Karpas-422 (cell line): Measurements from ENCODE around the gene CCL3. TPM values are rescaled to one million over a fixed set of nuclear protein-coding genes. Genes with fewer than 3 reads are reported as not detected.
"Not testable (repeated sequence)": the region's sequence is repeated elsewhere in the genome, so short reads cannot be mapped to it uniquely, and the experiment has no call there.

ENCODE experiments used
- DNase-seq: peaks from one replicate; pipeline ENCODE4 v3.0.0-alpha.2; 2015
- H2AFZ ChIP-seq: fragments of 200-600 bp; sonication (generic); 2 replicates; pipeline ENCODE4 v1.6.1; 2014; ENCODE audit warnings: antibody characterized with exemption, low read length, mixed read lengths
- H3K27ac ChIP-seq: fragments of 200-600 bp; sonication (generic); 2 replicates; pipeline ENCODE4 v1.5.1; 2014; ENCODE audit warnings: mild to moderate bottlenecking, low read length, moderate library complexity
- H3K27me3 ChIP-seq: fragments of 200-600 bp; sonication (generic); 2 replicates; pipeline ENCODE4 v1.6.1; 2014; ENCODE audit warnings: low read length, mixed read lengths
- H3K36me3 ChIP-seq: fragments of 200-600 bp; sonication (generic); 2 replicates; pipeline ENCODE4 v1.6.1; 2014; ENCODE audit warnings: low read length, mixed read lengths; ENCODE audit not compliant: insufficient read depth
- H3K4me1 ChIP-seq: fragments of 200-600 bp; sonication (generic); 2 replicates; pipeline ENCODE4 v1.6.1; 2014; ENCODE audit warnings: mild to moderate bottlenecking, low read length, mixed read lengths
- H3K4me2 ChIP-seq: fragments of 200-600 bp; sonication (generic); 2 replicates; pipeline ENCODE4 v1.6.1; 2014; ENCODE audit warnings: low read length, low read depth, mild to moderate bottlenecking; ENCODE audit not compliant: poor library complexity, severe bottlenecking
- H3K4me3 ChIP-seq: fragments of 200-600 bp; sonication (generic); 2 replicates; pipeline ENCODE4 v1.5.1; 2014; ENCODE audit warnings: mild to moderate bottlenecking, antibody characterized with exemption, low read length, mixed read lengths
- H3K79me2 ChIP-seq: fragments of 200-600 bp; sonication (generic); 2 replicates; pipeline ENCODE4 v1.6.1; 2014; ENCODE audit warnings: mild to moderate bottlenecking, low read length, mixed read lengths
- H3K9ac ChIP-seq: fragments of 200-600 bp; sonication (generic); 2 replicates; pipeline ENCODE4 v1.6.0; 2014; ENCODE audit warnings: low read length
- H3K9me2 ChIP-seq: fragments of 200-600 bp; sonication (generic), shearing (Covaris generic); replicated peaks from 2 replicates; pipeline ENCODE4 v1.6.0; 2014; ENCODE audit warnings: mild to moderate bottlenecking, low read length, moderate library complexity; ENCODE audit not compliant: insufficient read depth
- H3K9me3 ChIP-seq: fragments of 300-700, 200-600 bp; sonication (generic); 2 replicates; pipeline ENCODE4 v1.6.1; 2014; ENCODE audit warnings: low read length, mixed read lengths
- H4K20me1 ChIP-seq: fragments of 200-600 bp; sonication (generic); 2 replicates; pipeline ENCODE4 v1.6.1; 2014; ENCODE audit warnings: mild to moderate bottlenecking, antibody characterized with exemption, low read length, low read depth; ENCODE audit not compliant: insufficient read depth
- total RNA-seq: library from RNA; depleted of rRNA; stranded (reverse); fragments of >200 nt; shearing (Covaris generic); gene quantifications from 2 replicates; pipeline ENCODE4 v1.2.3, GENCODE V29; 2014; ENCODE audit warnings: low replicate concordance

The CCL3 gene
- total RNA-seq, 1 experiment from 2014 or later: not detected

DNA sequence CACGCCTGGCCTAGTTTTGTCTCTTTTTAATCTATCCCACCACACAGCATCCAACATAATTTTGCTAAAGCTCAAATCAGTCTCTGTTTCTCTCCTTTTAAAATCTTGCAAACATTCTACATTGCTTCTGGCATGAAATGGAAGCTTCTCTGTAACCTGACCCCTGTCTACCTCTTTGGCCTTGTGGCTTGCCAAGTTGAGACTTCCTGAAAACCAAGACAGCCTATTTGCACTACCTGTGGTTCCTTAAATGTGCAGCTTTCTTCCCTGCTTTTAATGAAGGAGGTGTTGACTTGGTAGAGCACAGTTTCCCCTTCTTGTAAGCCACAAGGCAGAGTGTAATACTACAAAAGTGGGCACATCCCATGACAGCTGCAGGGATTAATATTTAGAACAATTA lies 6.0 kb upstream of the CCL3 start:
- peak; percentile 73 for DNase-seq
- H3K4me1 ChIP-seq: peaks cover 40% of the 10 kb centered on the region
- H3K4me3 ChIP-seq: no peak overlapping the region

DNA sequence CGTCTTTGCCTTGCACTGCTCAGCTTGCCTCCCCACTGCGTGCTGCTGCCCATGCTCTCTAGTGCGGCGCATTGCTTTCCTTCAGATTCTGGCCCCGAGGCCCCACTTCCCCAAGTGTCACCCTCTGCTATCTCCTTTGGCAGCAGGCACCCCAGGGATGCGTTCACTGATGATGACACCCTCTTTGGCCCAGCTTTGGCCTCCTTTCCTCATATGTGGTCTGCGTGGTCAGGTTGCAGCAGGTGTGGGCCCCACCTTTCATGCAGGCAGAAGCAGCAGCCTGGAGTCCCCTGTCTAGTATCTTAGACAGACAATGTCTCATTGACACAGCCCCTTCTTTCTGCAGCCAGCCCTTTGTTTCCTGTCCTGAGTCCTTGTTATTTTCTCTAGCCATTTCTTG lies 4.8 kb upstream of the CCL3 start:
- H3K27ac ChIP-seq: no peak overlapping the region

More for the DNA sequence above, 6.0 kb upstream of the CCL3 start:
- no peak overlapping the region for H3K27ac ChIP-seq
- H3K36me3 ChIP-seq: no peaks in the 10 kb centered on the region
- H3K79me2 ChIP-seq: no peaks in the 10 kb centered on the region
- H2AFZ ChIP-seq: no peak overlapping the region
- H3K9me2 ChIP-seq: no peaks in the 10 kb centered on the region
- peak overlapping the region; percentile 39 for H3K4me2 ChIP-seq
- no peaks in the 10 kb centered on the region for H3K9me3 ChIP-seq
- H3K27me3 ChIP-seq: no peaks in the 10 kb centered on the region
- no peak overlapping the region for H3K9ac ChIP-seq
- no peaks in the 10 kb centered on the region for H4K20me1 ChIP-seq

DNA sequence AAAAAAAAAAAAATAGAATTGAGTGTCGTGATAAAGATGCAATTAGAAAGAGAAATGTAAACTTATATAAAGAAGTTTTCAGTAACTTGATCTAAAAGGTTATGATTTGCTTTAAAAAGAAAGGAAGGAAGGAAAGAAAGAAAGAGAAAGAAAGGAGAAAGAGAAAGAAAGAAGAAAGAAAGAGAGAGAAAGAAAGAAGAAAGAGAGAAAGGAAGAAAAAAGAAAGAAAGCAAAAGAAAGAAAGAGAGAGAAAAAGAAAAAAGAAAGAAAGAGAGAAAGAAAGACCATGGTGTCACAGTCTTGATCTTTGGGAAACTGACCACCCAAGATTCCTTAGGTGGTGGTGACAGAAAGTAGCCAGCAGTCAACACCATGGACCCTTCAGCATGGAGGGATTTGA lies 4.3 kb upstream of the CCL3 start:
- no peak overlapping the region for H3K4me2 ChIP-seq
- no peaks in the 10 kb centered on the region for H3K36me3 ChIP-seq
- no peak overlapping the region for H3K27ac ChIP-seq
- H3K4me1 ChIP-seq: peaks cover 50% of the 10 kb centered on the region
- no peaks in the 10 kb centered on the region for H3K9me3 ChIP-seq
- DNase-seq: no peak
- no peak overlapping the region for H3K9ac ChIP-seq
- no peaks in the 10 kb centered on the region for H4K20me1 ChIP-seq
- H2AFZ ChIP-seq: no peak overlapping the region
- no peaks in the 10 kb centered on the region for H3K27me3 ChIP-seq
- H3K79me2 ChIP-seq: no peaks in the 10 kb centered on the region
- H3K9me2 ChIP-seq: no peaks in the 10 kb centered on the region
- H3K4me3 ChIP-seq: no peak overlapping the region

More for the DNA sequence above, 4.8 kb upstream of the CCL3 start:
- H3K9ac ChIP-seq: no peak overlapping the region
- H2AFZ ChIP-seq: no peak overlapping the region
- H3K79me2 ChIP-seq: no peaks in the 10 kb centered on the region
- no peaks in the 10 kb centered on the region for H3K27me3 ChIP-seq
- no peak overlapping the region for H3K4me3 ChIP-seq
- no peaks in the 10 kb centered on the region for H3K36me3 ChIP-seq
- peaks cover 45% of the 10 kb centered on the region for H3K4me1 ChIP-seq
- H4K20me1 ChIP-seq: no peaks in the 10 kb centered on the region
- H3K9me3 ChIP-seq: no peaks in the 10 kb centered on the region
- no peak overlapping the region for H3K4me2 ChIP-seq
- no peaks in the 10 kb centered on the region for H3K9me2 ChIP-seq
- no peak for DNase-seq

DNA sequence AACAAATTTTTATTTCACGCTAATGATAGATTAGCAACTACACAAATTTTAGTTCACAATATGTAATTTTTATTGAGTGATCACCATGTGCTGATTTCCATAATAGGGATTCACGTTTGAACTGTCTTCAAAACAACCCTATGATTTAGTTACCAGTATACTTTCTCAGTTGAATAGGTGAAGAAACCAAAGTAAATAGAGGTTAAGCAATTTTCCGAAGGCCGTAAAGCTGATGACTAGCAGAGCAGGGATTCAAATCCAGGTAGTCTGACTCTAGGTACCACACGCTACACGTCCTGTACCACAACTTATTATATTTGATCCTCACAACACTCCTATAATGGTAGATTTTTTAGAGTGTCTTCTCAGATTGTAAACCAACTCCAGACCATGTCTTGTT lies 2.8 kb upstream of the CCL3 start:
- H3K4me3 ChIP-seq, DNase-seq, H3K27ac ChIP-seq, H3K36me3 ChIP-seq, H3K27me3 ChIP-seq, H4K20me1 ChIP-seq, H3K79me2 ChIP-seq, H3K9ac ChIP-seq, H3K4me2 ChIP-seq, H3K9me2 ChIP-seq, H2AFZ ChIP-seq, H3K9me3 ChIP-seq: not testable (repeated sequence)
- peaks cover 50% of the 10 kb centered on the region for H3K4me1 ChIP-seq

DNA sequence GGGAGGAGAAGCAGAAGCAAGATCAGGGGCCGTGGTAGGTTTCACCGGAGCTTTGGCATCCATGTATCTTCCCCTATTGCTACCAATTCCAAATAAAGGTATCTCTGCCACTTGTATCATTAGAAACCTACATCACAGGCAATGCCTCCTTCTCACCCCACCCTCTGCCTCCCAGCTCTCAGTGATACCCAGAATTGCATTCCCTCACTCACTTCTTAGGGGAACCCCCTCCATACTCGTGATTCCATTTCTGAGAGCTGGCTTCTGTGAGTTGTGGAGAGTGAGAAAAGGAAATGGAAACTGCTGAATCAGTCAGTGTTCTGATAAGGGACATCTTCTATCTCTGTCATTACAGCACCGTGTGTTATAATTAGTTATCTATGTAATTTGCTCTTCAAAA lies 2.3 kb upstream of the CCL3 start:
- no peaks in the 10 kb centered on the region for H3K79me2 ChIP-seq
- H2AFZ ChIP-seq: no peak overlapping the region
- H3K4me3 ChIP-seq: no peak overlapping the region
- no peak overlapping the region for H3K4me2 ChIP-seq
- H4K20me1 ChIP-seq: no peaks in the 10 kb centered on the region
- no peaks in the 10 kb centered on the region for H3K27me3 ChIP-seq
- no peak overlapping the region for H3K9ac ChIP-seq
- H3K4me1 ChIP-seq: peaks cover 50% of the 10 kb centered on the region
- H3K9me3 ChIP-seq: no peaks in the 10 kb centered on the region
- DNase-seq: no peak
- H3K36me3 ChIP-seq: no peaks in the 10 kb centered on the region
- H3K27ac ChIP-seq: no peak overlapping the region
- no peaks in the 10 kb centered on the region for H3K9me2 ChIP-seq

DNA sequence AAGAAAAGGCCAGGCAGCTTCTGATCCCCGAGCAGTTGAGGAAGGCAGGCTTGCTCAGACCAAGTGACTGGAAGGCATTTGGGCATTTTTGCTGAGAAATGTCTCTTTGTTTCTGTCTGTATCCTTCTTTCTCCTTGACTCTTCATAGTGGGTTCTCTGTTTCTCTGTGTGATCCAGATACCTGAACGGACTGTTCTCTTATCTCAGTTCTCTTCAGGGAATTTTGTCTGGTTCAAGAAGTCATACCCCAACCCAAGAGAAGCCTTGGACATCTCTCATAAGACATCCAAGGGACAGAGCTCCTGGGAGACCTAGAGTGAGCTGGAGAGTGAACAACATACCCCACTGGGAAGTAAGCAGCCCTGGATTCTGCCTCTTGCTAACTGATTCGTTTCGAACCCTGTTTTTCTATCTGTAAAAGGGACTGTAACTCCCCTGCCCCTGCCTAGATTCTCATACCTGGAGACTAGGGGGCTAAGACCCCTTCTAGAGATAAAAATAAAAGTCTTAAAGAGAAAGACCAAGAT lies 541 bp downstream of the CCL3 start:
- Histone ChIP-seq H3K9me2 (no peaks in the 10 kb centered on the region), H3K79me2 (no peaks in the 10 kb centered on the region), H3K4me1 (peaks cover 37% of the 10 kb centered on the region), H4K20me1 (no peaks in the 10 kb centered on the region), H3K4me3 (no peak overlapping the region), H3K9me3 (no peaks in the 10 kb centered on the region), H3K36me3 (no peaks in the 10 kb centered on the region), H3K27ac (no peak overlapping the region), H3K9ac (no peak overlapping the region), H3K27me3 (no peaks in the 10 kb centered on the region), H3K4me2 (peak overlapping the region; percentile 55), H2AFZ (no peak overlapping the region)
- DNase-seq: no peak

DNA sequence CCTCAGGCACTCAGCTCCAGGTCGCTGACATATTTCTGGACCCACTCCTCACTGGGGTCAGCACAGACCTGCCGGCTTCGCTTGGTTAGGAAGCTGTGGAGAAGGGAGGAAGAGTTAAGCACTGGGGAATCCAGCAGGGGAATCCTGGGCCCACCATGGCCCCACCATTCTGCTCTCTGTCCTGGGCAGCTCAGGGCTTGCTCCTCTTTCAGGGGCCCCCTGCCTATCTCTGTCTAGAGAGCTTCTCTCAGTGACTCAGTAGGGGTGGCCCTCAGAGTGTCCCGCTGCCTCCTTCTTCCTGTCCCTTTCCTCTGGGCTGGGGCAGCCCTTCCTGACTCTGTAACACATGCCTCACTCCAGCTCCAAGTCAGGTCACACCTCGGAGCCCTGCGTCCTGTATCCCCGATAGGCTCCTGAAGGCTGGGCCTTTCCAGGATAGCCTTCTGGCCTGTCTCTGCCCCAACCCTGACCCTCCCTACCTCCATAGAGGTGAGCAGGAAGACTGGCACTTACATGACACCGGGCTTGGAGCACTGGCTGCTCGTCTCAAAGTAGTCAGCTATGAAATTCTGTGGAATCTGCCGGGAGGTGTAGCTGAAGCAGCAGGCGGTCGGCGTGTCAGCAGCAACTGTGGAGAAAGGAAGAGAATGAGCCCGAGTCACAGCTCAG lies 1.1 kb downstream of the CCL3 start:
- no peaks in the 10 kb centered on the region for H3K79me2 ChIP-seq
- H4K20me1 ChIP-seq: no peaks in the 10 kb centered on the region
- no peaks in the 10 kb centered on the region for H3K9me2 ChIP-seq
- DNase-seq: no peak
- no peak overlapping the region for H3K4me3 ChIP-seq
- no peak overlapping the region for H2AFZ ChIP-seq
- H3K27me3 ChIP-seq: no peaks in the 10 kb centered on the region
- no peak overlapping the region for H3K4me2 ChIP-seq
- no peaks in the 10 kb centered on the region for H3K9me3 ChIP-seq
- no peak overlapping the region for H3K9ac ChIP-seq
- H3K27ac ChIP-seq: no peak overlapping the region
- H3K36me3 ChIP-seq: no peaks in the 10 kb centered on the region
- H3K4me1 ChIP-seq: peaks cover 37% of the 10 kb centered on the region

DNA sequence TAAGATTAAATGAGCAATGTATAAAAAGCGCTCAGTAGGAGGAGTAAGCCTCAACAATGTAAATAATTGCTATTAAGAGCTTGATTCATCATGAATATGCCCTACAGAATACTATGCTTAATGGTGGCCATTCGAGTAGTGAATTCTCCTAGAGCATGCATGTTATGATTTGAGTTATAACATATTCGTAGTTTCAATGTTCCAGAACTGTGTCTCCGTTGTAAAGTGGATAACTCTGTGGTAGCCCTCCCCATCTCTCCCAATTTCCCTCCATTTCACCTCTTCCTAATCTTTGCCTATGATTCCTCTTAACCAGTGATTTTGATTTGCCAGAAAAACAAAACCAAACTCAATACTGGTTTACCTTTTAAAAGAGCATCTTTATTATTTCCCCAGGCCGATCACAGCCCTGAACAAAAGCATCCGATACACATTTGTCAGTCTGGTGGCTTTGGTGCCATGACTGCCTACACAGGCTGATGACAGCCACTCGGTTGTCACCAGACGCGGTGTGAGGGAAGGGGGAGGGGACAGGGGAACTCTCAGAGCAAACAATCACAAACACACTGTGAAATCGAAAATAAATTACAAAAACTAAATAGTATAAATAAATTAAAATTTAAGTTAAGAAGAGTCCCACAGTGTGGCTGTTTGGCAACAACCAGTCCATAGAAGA lies 1.9 kb downstream of the CCL3 start:
- not testable (repeated sequence) for H3K9ac ChIP-seq, H3K9me3 ChIP-seq, DNase-seq, H3K27me3 ChIP-seq, H4K20me1 ChIP-seq, H3K36me3 ChIP-seq, H2AFZ ChIP-seq, H3K4me3 ChIP-seq, H3K79me2 ChIP-seq, H3K4me2 ChIP-seq, H3K9me2 ChIP-seq, H3K27ac ChIP-seq
- peaks cover 40% of the 10 kb centered on the region for H3K4me1 ChIP-seq
